HuH-7 (cell line): ENCODE data around the gene NMT2.

ENCODE experiments used
- DNase-seq: peaks from one replicate; pipeline ENCODE4 v3.0.0; 2011; ENCODE audit warnings: low spot score

NMT2 gene

DNA sequence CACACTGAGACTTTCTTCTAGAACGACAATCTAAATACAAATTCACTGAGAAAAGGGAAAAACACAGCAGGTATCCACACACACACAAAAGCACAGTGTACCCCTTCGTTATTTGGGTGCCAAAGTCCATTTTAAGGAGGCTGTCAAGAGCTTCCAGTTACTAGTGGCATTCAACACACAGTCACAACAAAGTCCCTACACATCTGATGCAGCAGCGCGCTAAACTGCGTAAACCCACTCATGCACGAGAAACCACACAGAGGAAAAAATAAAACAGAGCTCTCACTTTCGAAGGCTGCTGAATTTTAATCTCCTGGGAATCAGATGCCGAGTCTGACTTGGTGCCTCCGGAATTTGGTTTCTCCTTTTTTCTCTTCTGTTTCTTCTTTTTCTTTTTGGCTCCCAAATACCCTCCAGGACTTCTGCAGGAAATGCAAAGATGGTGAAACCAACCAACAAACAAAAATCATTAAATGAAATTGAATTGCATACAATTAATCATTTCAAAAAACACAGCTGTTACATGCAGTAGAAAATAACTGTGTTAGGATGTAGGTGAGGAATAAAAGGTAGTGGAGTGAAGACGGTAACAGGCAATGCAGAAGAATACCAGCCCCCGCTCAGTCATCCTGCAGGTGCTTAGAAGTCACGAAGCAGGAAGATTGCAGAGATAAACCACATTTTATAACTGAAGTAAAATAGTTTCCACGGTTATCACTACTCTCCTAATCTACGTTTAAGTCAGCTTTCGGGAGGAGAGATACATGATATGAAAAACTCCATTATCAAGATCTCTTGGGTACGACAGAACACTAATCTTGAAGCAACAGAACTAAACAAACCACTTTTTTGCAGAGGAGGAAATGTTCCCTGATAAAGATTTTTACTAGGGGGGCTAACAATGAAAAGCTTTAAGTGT, 27.1 kb downstream of the NMT2 start:
- no peak for DNase-seq

- no peak for DNase-seq
Measured at GRCh38 chr10:15140698-15141097, 27.8 kb downstream of the NMT2 start.

DNA sequence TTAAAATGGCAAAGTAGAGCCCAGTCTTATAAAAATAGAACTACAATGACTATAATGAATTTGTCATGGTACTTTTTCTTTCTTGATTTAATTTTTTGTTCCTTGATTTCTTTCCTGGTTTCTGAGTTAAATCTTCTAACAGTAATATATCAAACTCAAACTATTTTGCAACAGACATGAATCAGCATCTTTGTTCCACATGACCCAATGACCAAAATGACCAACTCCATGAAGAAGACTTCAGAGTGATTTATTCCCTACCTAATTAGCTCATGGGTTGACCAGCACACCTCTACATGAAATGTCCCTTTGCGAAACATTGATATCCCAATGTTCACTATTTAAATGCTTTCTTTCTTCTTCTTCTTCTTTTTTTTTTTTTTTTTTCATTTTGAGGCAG, 30.9 kb downstream of the NMT2 start:
- DNase-seq = no peak

GRCh38 chr10:15137036-15137359, 31.5 kb downstream of the NMT2 start:
- DNase-seq = no peak

DNA sequence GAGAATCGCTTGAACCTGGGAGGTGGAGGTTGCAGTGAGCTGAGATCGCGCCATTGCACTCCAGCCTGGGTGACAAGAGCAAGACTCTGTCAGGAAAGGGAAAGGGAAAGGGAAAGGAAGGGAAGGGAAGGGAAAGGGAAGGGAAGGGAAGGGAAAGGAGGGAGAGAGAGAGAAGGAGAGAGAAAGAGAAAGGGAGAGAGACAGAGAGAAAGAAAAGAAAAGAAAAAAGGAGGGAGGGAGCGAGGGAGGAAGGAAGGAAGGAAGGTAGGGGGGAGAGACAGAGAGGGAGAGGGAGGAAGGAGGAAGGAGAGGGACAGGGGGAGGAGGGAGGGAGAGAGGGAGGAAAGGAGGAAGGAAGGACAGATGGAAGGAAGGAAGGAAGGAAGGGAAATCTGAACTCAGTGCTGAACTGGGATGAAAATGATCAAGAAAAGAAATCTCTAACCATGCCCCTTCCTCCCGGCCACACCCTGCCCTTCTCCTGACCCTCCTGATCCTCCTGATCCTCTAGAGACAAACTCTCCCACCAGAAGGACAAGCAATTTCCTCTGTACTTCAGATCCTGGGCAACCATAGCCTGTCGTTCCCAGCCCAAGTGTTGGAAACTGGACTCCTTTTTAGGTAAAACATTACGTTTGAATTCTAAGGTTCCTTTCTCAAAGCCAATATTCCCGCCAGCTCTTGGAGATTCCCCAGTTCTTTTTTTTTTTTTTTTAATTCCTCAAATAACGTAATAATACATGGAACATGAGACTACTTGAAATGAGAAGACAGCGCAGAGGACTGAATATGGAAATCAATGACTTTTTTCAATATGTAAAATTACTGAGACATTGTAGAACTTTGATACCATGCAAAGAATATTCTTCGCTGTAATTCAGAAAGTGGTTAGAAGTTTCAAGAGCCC, 32.1 kb downstream of the NMT2 start:
- DNase-seq = no peak

DNA sequence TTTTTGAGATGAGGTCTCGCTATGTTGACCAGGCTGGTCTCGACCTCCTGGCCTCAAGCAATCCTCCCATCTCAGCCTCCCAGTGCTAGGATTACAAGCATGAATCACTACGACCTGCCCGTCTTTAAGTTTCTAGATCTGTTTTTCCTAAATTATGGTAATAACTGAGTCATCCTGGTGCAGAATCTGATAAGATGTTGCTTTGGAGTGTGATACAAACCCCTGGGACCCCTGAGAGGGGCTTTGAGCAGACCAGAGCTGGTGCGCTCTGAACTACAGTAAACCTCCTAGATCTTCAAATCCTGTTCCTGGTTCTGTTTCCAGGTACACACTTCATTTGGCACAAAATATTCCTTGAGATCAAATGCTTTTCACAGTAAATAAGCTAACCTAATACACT, 37.2 kb downstream of the NMT2 start:
- DNase-seq = no peak

DNA sequence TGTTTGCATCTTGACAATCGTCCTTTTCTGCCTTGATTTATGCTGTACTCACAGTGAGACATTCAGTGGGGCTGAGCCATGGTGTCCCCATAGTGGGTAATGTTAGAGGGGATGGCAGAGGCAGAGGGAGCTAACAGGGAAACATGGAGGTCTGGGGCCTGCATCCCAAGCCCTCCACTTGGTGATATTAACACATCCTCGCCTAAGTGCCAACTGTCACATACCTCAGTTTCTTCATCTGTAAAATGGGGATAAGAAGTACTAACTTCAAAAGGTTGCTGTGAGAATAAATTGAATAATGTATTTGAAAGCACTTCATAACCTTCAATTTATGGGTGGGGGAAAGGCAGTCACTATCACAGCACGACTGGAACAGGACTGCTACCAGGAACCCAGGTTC, 43.6 kb downstream of the NMT2 start:
- no peak for DNase-seq

GRCh38 chr10:15124190-15124589, 44.3 kb downstream of the NMT2 start:
- DNase-seq = no peak

DNA sequence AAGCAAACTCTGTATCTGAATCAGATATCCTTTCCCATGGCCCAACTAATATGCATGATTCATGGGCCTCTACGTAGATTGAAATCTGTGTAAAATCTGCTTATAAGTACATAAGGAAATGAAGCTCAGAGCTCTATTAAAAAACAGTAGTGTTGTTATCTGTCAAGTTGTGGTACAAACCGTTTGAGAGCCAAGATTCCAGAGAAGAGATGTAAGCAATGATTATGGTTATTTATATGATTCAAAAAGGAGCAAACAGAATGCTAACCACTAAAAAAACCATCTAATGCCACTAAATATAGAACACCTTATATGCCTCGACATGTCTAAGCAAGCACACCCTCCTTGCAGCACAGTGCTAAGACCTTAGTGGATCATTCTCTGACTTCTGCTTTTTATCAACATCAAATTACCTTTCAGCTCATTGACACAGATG, 44.7 kb downstream of the NMT2 start:
- no peak for DNase-seq

- no peak for DNase-seq
Measured at GRCh38 chr10:15122477-15123030, 45.9 kb downstream of the NMT2 start.

DNA sequence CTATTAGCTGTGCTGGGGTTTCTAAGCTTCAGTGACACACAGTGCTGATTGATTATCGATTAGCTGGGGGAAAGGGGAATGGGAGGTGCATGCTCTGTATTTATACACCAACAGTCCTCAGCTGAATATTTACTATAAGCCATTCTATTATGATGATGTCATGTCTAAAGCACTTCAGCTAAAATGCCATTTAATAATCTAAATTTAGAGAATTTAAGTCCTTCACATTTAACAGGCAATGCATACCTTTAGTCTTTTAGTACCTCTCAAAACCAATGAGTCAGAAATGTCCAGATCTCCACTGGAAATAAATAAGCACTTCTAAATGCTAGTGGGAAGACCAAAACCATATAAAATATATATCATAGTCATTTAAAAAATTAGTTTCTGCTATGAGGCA, 46.8 kb downstream of the NMT2 start:
- DNase-seq = no peak

DNA sequence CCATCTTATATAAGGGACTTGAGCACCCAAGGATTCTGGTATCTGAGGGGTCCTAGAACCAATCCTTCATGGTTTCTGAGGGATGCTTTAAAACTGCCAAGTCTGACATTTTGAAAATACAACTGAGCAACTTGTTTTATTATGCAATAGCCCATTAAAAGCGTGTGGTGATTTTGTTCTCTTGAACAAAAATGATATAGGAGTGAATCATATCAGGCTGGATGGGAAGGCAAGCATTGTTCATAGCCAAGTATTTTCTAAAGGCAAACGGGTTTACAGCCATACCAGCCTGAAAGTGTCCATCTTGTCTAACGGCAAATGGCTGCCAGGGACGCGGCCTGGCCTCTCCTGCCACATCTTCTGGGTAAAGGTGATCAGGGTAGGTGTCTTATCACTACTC, 48.0 kb downstream of the NMT2 start:
- DNase-seq = no peak

- no peak for DNase-seq
Measured at GRCh38 chr10:15118615-15119014, 49.9 kb downstream of the NMT2 start.

GRCh38 chr10:15116225-15116624, 52.3 kb downstream of the NMT2 start:
- no peak for DNase-seq

DNA sequence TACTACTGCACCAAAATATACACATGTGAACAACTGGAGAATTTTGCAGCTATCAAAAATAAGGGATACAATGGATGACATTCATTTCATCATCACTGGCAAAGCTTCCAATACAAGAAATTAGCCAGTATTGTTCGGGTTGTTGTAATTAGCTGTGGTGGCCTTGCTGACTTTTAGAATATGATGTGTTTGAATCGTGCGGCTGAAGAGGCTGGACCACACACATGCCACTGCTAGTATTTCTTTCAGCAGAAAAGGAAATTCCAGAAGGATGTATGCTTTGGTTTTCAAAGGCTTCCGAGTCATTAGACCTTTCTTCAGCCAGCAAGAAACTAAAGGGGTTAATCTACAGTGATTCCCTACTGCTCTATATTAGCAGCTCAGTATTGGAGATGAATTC, 54.7 kb downstream of the NMT2 start:
- DNase-seq = no peak

DNA sequence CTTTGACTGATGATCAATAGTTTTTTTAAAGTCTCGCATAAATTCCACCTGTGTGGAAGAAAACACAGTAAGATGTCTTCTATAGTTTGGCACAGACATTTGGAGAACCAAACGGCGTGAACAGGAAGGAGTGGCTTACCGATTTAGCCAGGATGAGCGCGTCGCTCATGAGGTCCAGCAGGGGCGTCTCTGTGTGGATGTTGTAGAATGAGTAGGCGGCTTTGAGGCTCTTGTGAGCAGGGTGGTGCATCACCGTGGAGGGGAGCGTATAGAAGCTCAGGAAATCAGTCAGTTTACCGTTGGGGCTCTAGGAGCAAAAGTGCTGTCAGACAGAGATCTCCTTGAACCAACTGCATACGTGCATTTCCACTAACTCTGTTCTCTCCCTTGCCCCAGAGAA, 55.8 kb downstream of the NMT2 start:
- no peak for DNase-seq

GRCh38 chr10:15106352-15107013, 62.0 kb downstream of the NMT2 start:
- DNase-seq = peak; percentile 66

DNA sequence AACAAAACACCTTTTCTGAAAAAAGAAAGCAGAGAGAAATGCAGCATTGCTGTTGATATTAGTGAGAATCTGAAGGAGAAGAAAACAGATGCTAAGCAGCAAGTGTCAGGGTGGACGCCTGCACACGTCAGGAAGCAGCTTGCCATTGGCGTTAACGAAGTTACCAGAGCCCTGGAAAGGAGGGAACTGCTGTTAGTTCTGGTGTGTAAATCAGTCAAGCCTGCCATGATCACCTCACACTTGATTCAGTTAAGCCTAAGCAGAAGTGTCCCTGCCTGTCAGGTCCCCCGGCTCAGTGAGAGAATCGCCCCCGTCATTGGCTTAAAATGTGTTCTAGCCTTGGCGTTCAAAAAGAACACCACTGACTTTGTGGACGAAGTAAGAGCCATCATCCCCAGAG, 65.0 kb downstream of the NMT2 start:
- DNase-seq = no peak

GRCh38 chr10:15099886-15100285, 68.6 kb downstream of the NMT2 start:
- no peak for DNase-seq

DNA sequence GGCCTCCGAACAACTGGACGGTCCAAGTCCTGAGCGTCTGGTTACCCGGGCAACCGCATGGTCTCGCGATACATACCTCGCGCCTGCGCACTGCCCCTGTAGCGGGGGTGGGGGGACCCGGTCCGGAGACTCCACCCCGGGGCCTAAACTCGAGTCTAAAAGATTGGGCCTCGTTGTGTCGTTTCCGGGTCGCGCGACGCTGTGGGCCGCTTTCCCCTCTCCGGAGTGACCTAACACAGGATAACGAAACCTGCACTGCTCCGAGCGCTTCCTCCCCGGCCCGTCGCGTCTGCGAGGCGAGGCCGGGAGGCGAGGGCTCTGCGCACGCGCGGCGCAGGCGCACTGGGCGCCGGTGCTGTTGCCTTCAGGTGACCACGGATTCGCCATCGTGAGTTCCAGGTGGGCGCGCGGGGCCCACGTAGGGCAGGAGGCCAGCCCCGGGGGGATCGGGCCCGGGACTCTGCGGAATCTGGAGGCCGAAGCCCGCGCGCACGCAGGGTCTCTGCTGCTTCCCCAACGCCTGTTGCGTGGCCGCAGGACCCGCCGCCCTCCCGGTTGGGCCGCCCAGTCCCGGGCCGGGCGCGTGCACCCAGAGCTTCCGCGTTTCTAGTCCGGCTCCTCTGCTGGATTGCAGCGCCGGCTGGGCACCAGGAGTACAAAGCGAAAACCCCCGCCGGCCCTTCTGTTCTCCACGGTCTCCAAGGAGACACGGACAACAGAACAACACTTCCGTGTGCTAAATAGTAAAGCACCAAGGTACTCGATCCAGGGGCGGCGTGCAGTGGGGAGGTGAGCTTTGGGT, 71.3 kb downstream of the NMT2 start, which contains the start of gene RPP38:
TSS of gene RPP38 (plus strand) at position 345 of the 802 bp plus-strand sequence. CDS start 5,960 bp downstream, outside the sequence.
- peak; percentile 98 for DNase-seq

GRCh38 chr10:15096661-15097010, 71.9 kb downstream of the NMT2 start:
- no peak for DNase-seq
